Suppressor macrophage (primary cell): Measurements from ENCODE around the gene BCOR.
A peak's percentile ranks its signal among the peaks of the same experiment; 100 is the strongest.

Source experiments
- DNase-seq, 4 experiments: peaks; one replicate each; pipeline ENCODE4 v3.0.0-alpha.2; 2020 to 2022

The BCOR gene

DNA sequence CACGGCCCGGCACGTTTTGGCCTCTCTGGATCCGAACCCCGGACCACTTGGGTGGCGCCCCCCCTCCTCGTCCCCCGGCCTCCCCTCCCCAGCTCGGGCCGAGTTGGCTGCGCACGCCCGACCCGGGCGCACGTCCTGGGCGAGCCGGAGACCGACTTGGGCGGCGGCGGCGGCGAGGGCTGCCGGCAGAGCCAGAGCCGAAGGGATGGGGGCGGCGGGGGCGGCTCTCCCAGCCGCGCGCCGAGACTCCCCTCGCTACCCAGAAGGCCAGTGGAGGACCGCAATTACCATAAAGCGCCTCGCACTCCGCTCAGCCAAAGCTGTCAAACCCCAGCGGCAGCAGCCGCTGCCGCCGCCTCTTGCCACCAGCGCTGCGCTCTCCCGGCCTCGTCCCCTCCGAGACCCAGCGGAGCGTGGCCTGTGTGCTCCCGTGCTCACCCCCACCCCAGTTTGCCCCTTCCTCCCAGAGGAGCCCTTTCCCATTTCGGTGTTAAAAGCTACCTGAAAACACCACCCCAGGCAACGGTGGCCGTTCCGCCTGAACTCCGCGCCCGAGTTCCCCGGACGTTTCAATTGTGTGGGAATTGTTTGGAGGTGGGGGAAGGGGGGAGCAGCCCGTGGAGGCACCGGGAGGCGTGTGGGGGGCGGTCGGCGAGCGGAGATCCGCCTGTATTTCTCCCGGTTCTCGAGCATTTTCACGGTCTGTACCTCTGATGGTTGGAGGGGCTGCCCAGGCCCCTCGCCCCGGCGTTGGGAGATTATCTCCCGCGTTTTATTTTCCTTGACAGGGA is 701 bp upstream of the BCOR start:
- DNase-seq, result peak; percentile 37 to 65 (median 48)

- peak in 1 of 4 experiments; percentile 23 for DNase-seq
Measured at GRCh38 chrX:40097141-40097503, 636 bp downstream of the BCOR start.

DNA sequence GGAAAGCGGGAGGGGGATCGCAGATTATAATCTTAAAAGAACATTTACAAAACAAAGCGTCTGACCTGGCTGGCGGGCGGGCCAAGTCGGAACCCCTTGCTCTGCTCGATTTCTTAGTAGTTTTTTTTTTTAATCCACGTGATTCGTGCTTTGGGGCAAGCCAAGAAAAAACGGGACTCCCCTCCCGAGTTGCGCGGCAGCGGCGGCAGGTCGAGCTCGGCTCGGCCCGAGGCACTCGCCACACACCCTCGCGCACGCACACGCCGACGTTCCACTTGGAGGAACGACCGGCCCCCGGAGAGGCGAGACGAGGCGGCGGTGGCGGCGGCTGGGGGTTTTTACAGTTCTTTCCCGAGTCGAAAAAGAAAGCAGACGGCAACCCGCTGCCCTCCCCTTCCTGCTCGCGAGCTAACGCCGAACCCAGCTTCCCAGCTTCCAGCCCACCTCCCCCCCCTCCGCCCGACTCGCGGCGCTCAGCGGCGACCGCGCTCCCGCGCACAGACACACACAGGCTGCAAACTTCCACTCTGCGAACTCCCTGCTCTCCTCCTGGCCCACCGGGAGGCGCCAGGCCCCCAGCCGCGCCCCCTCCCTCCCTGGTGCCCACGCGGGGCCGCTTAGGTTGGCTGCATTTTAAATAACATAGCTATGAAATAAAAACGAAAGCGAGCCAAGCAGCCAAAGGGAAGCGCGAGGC is 1.2 kb downstream of the BCOR start:
- DNase-seq, result peak; percentile 28 to 74 (median 53)

DNA sequence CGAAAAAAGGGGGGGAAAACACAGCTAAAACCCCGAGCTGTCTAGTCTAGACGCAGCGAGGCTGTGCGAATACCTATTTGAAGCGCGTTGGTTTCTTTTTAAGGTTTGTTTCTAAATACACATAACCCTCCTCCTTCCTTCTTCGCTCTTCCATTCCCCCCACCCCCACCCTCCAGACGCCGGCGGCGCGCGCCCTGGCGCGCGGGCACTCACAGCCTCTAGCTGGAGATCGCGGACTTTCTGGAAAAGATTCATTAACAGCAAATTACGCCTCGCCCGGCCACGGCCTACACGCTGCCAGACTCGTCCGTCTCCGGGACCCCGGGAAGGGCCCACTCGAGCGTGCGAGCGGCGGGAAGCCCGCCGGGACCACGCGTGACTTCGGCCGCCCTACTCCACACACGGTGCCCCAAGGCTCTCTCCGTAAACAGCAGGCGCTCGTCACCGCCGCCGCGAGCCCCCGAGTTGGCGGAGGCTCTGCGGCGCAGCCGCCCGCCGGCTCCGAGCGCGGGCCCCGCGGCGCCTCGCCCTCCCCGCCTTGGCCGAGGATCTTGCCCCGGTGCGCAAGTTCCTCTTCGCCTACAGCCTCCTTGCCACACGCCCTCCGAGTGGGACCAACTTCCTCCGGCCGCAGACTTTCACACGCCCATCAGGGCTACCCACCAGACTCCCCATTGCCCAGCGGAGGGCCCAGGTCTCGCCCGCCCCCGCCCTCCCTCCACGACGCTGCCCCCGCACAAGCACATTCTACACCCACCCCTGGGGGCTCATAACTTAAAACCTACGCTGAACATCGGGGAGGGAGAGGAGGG is 2.0 kb downstream of the BCOR start:
- peak; percentile 51 to 82 (median 74) for DNase-seq

GRCh38 chrX:40094900-40095582 is 2.7 kb downstream of the BCOR start:
- peak; percentile 21 to 49 (median 42) for DNase-seq

GRCh38 chrX:40094041-40094899 is 3.5 kb downstream of the BCOR start:
- DNase-seq, result peak; percentile 51 to 71 (median 62)

DNA sequence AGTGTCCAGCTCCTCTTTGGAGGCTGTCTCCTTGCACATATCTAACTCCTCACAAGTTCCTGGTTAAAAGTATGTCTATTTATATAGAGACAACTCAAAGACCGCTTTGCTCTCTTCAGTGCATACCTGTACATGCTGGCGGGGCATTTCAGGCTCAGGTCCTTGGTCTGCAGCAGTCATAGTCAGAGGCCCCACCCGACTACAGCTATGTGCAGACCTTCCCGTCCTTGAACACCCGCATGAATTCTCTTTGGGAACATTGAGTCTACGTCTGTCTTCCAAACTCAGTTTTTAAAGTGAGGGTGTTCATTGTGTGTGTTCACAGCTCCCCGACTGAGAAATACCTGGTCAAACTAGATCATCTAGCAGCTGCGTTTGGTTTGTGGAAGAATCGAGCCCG is 4.2 kb downstream of the BCOR start:
- no peak for DNase-seq

DNA sequence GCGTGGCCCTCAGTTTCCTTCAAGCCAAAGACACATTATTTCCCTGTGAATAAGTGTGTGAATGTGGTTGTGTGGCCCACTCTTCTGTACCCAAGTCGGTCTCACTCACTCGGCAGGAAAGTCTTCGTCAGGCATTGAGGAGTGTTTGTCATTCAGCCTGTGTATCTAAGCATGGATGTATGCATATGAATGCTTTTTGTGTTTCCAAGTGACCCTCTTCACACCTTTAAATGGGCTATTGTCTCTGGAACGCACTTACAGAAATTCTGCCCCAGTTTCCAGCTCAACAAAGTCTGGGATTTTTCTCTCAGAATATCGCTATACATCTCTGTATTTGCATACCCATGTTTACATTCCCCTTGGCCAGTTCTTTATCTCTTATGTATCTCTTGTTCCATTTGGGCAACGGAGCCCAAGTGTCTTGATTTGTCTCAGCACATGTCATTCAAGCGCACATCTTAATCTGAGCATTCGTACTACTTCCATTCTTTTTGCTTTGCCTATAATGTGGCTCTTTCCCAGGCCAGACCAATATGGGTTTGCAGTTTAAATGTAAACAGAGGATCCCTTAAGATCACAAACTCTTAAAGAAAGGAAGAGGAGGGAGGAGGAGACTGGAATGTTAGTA is 4.8 kb downstream of the BCOR start:
- DNase-seq, result no peak

DNA sequence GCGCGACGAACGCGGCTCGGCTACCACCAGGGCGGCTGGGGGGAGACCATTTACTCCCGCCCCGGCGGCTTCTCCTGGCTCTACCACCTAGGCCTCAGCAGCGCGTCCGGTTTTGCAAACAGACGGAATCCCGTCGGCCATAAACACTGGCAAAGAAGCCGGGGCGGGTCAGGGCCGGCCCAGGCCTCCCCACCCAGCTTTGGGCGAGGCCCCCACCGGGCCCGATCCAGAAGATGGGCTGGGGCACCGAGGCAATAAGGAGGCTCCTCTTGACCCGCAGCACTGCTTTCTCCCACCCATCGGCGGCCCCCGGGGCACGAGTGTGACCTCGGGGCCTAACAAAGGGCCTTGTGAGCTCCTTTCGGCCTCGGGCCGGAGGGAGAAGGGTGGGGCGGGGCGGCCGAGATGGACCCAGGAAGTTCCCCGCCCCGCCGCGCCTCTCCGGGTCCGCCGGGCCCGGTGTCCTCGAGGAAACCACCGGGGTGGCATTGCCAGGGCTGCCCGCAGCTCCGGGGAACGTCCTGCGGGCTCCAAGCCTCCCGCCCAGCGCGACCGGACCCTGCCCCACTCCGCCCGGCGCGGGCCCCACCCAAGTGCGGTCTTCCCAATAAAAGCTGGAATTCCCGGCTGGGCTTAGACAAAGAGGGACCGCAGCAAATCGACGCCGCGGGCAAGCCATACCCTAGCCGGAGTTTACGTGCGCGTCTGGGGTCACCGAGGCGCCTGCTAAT is 5.9 kb downstream of the BCOR start:
- DNase-seq, result no peak

- no peak for DNase-seq
Measured at GRCh38 chrX:40090961-40091360, 6.8 kb downstream of the BCOR start.

- peak in 1 of 4 experiments; percentile 28 for DNase-seq
Measured at GRCh38 chrX:40090050-40090804, 7.5 kb downstream of the BCOR start.

- no peak for DNase-seq
Measured at GRCh38 chrX:40088803-40089540, 8.8 kb downstream of the BCOR start.

- no peak for DNase-seq
Measured at GRCh38 chrX:40088299-40088625, 9.5 kb downstream of the BCOR start.

DNA sequence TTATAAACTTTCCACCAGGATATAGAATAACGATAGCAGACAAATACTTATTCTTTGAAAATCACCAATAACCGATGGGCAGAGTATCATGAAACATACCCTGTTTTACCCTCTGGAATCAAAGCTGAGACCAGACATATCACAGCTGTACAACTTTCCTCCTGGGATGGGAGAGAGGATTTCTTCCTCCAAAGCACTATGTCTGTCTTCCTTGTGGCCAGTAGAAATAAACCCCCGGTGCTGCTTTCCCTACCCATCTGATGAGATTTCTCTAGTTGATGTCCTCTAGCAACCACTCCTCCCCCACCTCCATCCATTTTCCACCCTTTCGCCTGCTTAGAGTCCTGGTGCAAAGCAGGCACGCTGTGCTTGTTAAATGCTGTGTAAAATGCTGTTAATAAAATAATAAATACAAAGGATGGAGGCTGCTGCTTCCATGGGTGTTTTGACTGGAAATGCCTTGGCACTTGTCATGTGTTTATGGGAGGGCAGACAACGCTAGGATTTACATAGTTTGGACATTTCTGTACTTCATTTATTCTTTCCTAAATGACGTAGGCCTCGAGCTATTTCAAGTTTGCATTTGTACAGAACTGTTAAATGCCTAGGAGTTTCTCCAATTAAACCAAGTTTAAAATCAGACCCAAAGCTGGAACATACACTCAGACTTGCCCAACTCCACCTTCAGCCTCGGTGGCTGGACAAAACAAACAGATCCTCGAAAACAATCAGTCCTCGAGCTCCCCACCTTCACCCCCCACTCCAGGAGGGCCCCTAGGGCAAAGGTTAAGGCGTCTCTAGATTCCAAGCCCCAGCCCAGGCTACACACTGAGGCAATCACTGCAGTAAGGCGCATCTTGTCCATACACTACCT is 10.1 kb downstream of the BCOR start:
- no peak for DNase-seq

- DNase-seq, result no peak
Measured at GRCh38 chrX:40086569-40087335, 11.0 kb downstream of the BCOR start.

DNA sequence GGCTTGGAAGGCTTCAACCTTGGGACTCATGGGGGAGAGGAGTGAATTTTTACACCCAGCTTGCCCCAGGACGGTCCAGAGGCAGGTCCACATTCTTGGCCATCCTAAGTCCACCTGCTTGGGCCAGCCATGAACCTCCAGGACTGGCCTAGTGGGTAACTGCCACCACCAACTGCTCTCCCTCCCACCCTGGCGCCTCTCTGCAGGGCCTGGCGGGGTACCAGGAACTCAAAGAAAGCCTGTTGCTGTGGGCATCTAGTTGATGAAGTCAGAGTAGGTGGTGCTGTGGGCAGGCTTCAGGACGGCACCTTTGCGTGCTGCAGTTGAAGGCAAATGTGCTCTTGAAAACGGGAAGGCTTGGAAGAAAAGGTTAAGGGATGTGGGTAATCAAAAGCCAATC is 12.0 kb downstream of the BCOR start:
- no peak for DNase-seq

DNA sequence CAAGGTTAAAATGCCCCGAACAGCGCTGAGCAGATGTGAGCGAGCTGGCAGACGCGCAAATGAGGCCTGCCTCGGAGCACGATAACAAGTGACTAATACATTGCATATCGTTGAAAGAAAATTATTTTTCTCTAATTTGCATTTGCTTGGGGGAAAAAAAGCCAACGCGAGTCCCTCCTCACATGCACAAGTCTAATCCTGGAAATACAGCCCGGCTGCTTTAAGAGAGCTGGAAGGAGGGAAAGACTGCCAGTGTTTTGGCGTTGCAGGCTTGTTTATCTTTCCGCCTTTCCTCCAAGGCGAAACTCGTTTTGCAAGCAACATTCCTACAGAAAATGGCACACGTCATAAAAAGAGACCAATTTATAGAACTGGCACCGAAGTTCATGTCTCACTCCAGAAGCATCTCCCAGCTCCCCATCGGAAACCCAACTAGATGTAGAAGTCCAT is 12.6 kb downstream of the BCOR start:
- DNase-seq, result no peak
